Naive thymus-derived CD4-positive, alpha-beta T cell (primary cell): Measurements from ENCODE around the gene CIDEB. TPM values are rescaled to one million over a fixed set of nuclear protein-coding genes. Genes with fewer than 3 reads are reported as not detected.
"Not testable (repeated sequence)": the region's sequence is repeated elsewhere in the genome, so short reads cannot be mapped to it uniquely, and the experiment has no call there.

ENCODE experiments used
- ATAC-seq: fragments of 150-1000 bp; cut with Tn5 transposase; 2 replicates; pipeline ENCODE4 v1.10.0; 2021; ENCODE audit warnings: mild to moderate bottlenecking, moderate library complexity
- CTCF ChIA-PET: fragments of 350-600 bp; sonication (Branson Sonifier 250); formaldehyde crosslinking; loops from one replicate; lab custom pipeline; 2021; ENCODE audit warnings: antibody characterized with exemption; lab: Charles Lee
- POLR2A ChIA-PET: fragments of 350-600 bp; sonication (Branson Sonifier 250); formaldehyde crosslinking; loops from one replicate; lab custom pipeline; 2021; ENCODE audit warnings: antibody characterized with exemption, inconsistent platforms; lab: Charles Lee
- DNase-seq, 9 donors: peaks; one replicate each; pipeline versions ENCODE4 v3.0.0 to v3.0.0-alpha.2; 2020 to 2022; ENCODE audit warnings: mixed read lengths in 1 of 9
- H3K27ac ChIP-seq: one replicate; pipeline ENCODE4 v1.7.0; 2013; ENCODE audit warnings: mild to moderate bottlenecking, low read depth, low read length, moderate library complexity
- H3K27me3 ChIP-seq, 2 donors: one replicate each; pipeline ENCODE4 v1.7.0; 2013; ENCODE audit warnings: low read length in 2 of 2, mild to moderate bottlenecking in 2 of 2, moderate library complexity in 2 of 2; ENCODE audit not compliant: control insufficient read depth in 2 of 2, insufficient read depth in 2 of 2
- H3K36me3 ChIP-seq, 3 experiments: 1 replicate in 2 of 3; 2 replicates in 1 of 3; pipeline ENCODE4 v1.7.0; 2013; ENCODE audit warnings: low read length in 3 of 3, mild to moderate bottlenecking in 3 of 3, moderate library complexity in 1 of 3; ENCODE audit not compliant: insufficient read depth in 3 of 3, control insufficient read depth in 2 of 3
- H3K4me1 ChIP-seq, 2 donors: one replicate each; pipeline ENCODE4 v1.7.0; 2013; ENCODE audit warnings: low read length in 2 of 2, mild to moderate bottlenecking in 2 of 2, moderate library complexity in 1 of 2; ENCODE audit not compliant: control insufficient read depth in 2 of 2, insufficient read depth in 2 of 2
- H3K4me3 ChIP-seq: 2 replicates; pipeline ENCODE4 v1.7.0; 2013; ENCODE audit warnings: mild to moderate bottlenecking, low read length
- H3K9me3 ChIP-seq, 3 experiments: 1 replicate in 2 of 3; 2 replicates in 1 of 3; pipeline ENCODE4 v1.7.0; 2013; ENCODE audit warnings: low read length in 3 of 3; ENCODE audit not compliant: control insufficient read depth in 2 of 3
- H3K27ac Mint-ChIP-seq, 9 donors: one replicate each; pipeline ENCODE4 v1.8.0; 2020 to 2022; ENCODE audit warnings: mixed read lengths in 9 of 9, mild to moderate bottlenecking in 8 of 9, moderate library complexity in 5 of 9, inconsistent platforms in 2 of 9
- H3K27me3 Mint-ChIP-seq, 5 donors: one replicate each; pipeline ENCODE4 v1.8.0; 2021 to 2022; ENCODE audit warnings: mixed read lengths in 5 of 5, mild to moderate bottlenecking in 1 of 5
- H3K36me3 Mint-ChIP-seq, 5 donors: one replicate each; pipeline ENCODE4 v1.8.0; 2020 to 2022; ENCODE audit warnings: mixed read lengths in 5 of 5, mild to moderate bottlenecking in 3 of 5, inconsistent platforms in 1 of 5
- H3K4me1 Mint-ChIP-seq, 7 donors: one replicate each; pipeline ENCODE4 v1.8.0; 2020 to 2022; ENCODE audit warnings: mixed read lengths in 7 of 7, mild to moderate bottlenecking in 3 of 7, inconsistent platforms in 1 of 7
- H3K4me3 Mint-ChIP-seq, 10 donors: one replicate each; pipeline ENCODE4 v1.8.0; 2020 to 2022; ENCODE audit warnings: mild to moderate bottlenecking in 10 of 10, mixed read lengths in 10 of 10, moderate library complexity in 6 of 10, inconsistent platforms in 2 of 10
- H3K9me3 Mint-ChIP-seq, 11 donors: one replicate each; pipeline ENCODE4 v1.8.0; 2020 to 2022; ENCODE audit warnings: mixed read lengths in 11 of 11, mild to moderate bottlenecking in 4 of 11, inconsistent platforms in 1 of 11, moderate library complexity in 1 of 11
- intact Hi-C, 2 donors: fragments of 100-400 bp; cut with micrococcal nuclease; formaldehyde crosslinking; loops; one replicate each; pipeline ENCODE4 v1.15.1; 2023
- polyA plus RNA-seq, 2 donors: library from polyadenylated mRNA; unstranded; fragments of 300-500 nt; fragmentation: Illumina TruSeq; gene quantifications; one replicate each; pipeline ENCODE4 v1.2.3, GENCODE V29; 2021
- total RNA-seq, 6 experiments: library from RNA in 5 of 6; stranded (reverse) in 5 of 6; gene quantifications; 1 replicate in 5 of 6; 2 replicates in 1 of 6; pipeline ENCODE4 v1.2.3 and lab custom pipeline; 2021 to 2026

The CIDEB gene
- total and polyA plus RNA-seq, 7 experiments from 2014 or later: 16.4 to 31.5 (median 19.3) TPM

DNA sequence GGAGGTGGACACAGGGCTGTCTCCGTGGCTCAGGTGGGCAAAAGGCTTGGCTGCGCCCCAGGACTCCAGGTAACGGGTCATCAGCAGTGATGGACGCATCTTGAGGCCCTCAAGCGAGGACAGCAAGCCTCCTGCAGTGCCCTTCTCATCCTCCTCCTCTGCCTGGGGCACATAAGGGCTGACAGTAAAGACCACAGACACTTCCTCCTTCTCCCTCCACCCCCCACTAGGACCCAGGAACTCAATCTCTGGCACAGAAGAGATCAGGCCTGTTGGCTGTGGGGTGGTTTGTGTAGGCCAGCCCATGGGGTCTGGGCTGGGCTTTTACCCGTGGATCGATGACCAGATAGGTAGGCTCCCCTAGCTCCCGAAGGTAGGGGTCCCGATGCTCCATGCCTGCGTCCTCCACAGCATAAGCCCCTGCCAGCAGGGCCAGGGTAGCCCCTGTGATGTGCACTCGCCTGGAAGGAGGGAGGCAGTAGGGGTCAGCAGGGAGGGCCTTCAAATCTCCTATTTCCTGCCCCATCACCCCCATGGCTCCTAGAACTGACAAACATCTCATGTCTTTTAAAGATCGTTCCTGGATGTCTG, 21.4 kb upstream of the CIDEB start:
- H3K9me3 ChIP-seq: no peaks in the 10 kb centered on the region
- peaks cover 19 to 59% (median 38%) of the 10 kb centered on the region in 7 donors for H3K4me1 Mint-ChIP-seq
- H3K4me3 ChIP-seq: no peak overlapping the region
- H3K27me3 Mint-ChIP-seq: peaks cover 3 to 30% (median 9%) of the 10 kb centered on the region in 5 donors
- CTCF ChIA-PET: interaction anchor here (0.7 to 15.8 kb wide), 4 partner anchors 10 to 105 kb away, joined by 3 to 317 read pairs (median 5); partner anchors contain the start of genes CBLN3, KHNYN, LTB4R and RIPK3
- no peak overlapping the region for H3K4me3 Mint-ChIP-seq
- H3K36me3 Mint-ChIP-seq: peaks cover 0 to 5% (median 0%) of the 10 kb centered on the region in 5 donors
- peaks cover 0 to 5% (median 0%) of the 10 kb centered on the region in 11 donors for H3K9me3 Mint-ChIP-seq
- intact Hi-C loops: no loop called here
- H3K27ac ChIP-seq: no peak overlapping the region
- DNase-seq (no peak), ATAC-seq (no peak)
- H3K27ac Mint-ChIP-seq: peak overlapping the region in 2 of 9 donors; percentile 39 to 50
- H3K36me3 ChIP-seq: no peaks in the 10 kb centered on the region
- H3K27me3 ChIP-seq: peaks cover 5 to 7% of the 10 kb centered on the region in 2 donors
- H3K4me1 ChIP-seq: peaks cover 34 to 58% of the 10 kb centered on the region in 2 donors
- POLR2A ChIA-PET: interaction anchor here (0.7 to 16.5 kb wide), 3 partner anchors 14 to 113 kb away, joined by 3 to 293 read pairs (median 3); partner anchors contain the start of genes CBLN3 and KHNYN

DNA sequence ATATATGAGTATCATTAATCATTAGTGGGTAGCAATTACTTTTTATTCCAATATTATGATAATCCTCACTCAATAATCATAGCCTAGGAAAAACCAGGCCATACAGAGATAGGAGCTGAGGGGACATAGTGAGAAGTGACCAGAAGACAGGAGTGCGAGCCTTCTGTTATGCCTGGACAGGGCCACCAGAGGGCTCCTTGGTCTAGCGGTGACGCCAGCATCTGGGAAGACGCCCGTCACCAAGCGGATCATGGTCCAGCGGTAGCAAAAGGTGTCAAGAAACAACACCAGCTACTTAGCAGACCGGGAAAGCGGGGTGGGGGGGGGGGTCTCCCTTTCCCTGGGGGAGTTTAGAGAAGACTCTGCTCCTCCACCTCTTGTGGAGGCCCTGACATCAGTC, 20.1 kb upstream of the CIDEB start:
- not testable (repeated sequence) for H3K27ac ChIP-seq, H3K9me3 Mint-ChIP-seq, H3K27me3 ChIP-seq, ATAC-seq, H3K36me3 Mint-ChIP-seq, H3K4me3 Mint-ChIP-seq, H3K9me3 ChIP-seq, H3K4me3 ChIP-seq, DNase-seq, H3K27ac Mint-ChIP-seq, H3K36me3 ChIP-seq
- intact Hi-C loops: loop anchor here in 1 of 2 donors (1.0 kb wide), 1 partner anchor 103 kb away; no protein-coding TSS in a partner anchor
- CTCF ChIA-PET: interaction anchor here (0.7 to 15.8 kb wide), 2 partner anchors 10 to 106 kb away, joined by 3 to 317 read pairs; partner anchors contain the start of genes CBLN3 and KHNYN
- Mint-ChIP-seq H3K4me1 (peaks cover 18 to 50% (median 27%) of the 10 kb centered on the region in 7 donors), H3K27me3 (peaks cover 3 to 22% (median 10%) of the 10 kb centered on the region in 5 donors)
- POLR2A ChIA-PET: interaction anchor here (1.4 to 16.5 kb wide), 2 partner anchors 103 to 114 kb away, joined by 3 to 293 read pairs; partner anchors contain the start of genes CBLN3, KHNYN and SDR39U1
- H3K4me1 ChIP-seq: peaks cover 24 to 45% of the 10 kb centered on the region in 2 donors

DNA sequence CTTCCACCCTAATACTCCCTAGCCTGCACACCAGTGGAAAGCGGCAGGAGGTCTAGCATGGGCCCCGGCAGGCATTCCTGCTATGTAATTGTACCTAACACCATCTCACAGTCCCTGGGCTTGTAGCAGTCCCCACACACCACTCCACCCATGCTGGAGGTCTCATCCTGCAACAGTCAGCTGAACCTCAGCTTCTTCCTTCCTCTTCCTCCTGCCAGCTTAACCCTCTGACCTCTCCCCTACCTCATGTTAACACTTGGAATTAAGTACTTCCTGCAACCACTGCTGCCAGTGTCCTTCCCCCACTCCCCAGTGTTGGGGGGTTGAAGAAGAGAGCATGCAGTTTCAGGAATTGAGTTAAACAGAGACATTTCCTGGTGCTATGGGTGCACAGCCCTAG, 19.5 kb upstream of the CIDEB start:
- Mint-ChIP-seq H3K9me3 (peaks cover 0 to 4% (median 0%) of the 10 kb centered on the region in 11 donors), H3K27me3 (peaks cover 1 to 20% (median 11%) of the 10 kb centered on the region in 5 donors), H3K27ac (peak overlapping the region in 4 of 9 donors; percentile 34 to 78 (median 70)), H3K4me3 (peak overlapping the region in 1 of 10 donors; percentile 11), H3K36me3 (peaks cover 0 to 4% (median 0%) of the 10 kb centered on the region in 5 donors), H3K4me1 (peaks cover 15 to 46% (median 21%) of the 10 kb centered on the region in 7 donors)
- H3K36me3 ChIP-seq: no peaks in the 10 kb centered on the region
- DNase-seq: no peak
- intact Hi-C loops: no loop called here
- ChIA-PET POLR2A (interaction anchor here (0.8 to 16.5 kb wide), 3 partner anchors 11 to 115 kb away, joined by 3 to 293 read pairs (median 3); partner anchors contain the start of genes CBLN3, KHNYN and SDR39U1), CTCF (interaction anchor here (1.0 to 15.8 kb wide), 2 partner anchors 20 to 107 kb away, joined by 3 to 317 read pairs; partner anchors contain the start of genes CBLN3, CIDEB and KHNYN)
- H3K4me1 ChIP-seq: peaks cover 18 to 39% of the 10 kb centered on the region in 2 donors
- no peaks in the 10 kb centered on the region for H3K27me3 ChIP-seq
- no peaks in the 10 kb centered on the region for H3K9me3 ChIP-seq
- H3K27ac ChIP-seq: no peak overlapping the region
- no peak overlapping the region for H3K4me3 ChIP-seq
- no peak for ATAC-seq

DNA sequence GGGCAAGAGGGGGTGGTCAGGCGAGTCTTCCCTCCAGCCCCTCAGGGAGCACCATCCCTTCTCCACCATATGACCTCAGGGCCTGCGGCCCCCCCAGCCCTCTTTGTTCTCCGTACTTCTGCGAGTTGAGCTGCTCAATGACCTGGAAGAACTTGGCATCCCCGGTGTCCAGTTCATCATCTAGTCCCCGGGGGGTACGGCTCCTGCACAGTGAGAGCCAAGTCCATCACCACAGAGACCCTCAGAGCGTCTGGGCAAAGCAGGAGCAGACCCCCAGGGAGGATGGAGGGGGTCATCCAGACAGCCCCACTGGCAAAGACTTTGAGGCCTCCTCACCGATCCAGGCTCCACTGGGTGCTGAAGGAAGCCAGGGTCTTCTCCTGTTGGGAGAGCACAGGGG, 18.2 kb upstream of the CIDEB start:
- Histone ChIP-seq H3K9me3 (no peaks in the 10 kb centered on the region), H3K27ac (no peak overlapping the region), H3K36me3 (no peaks in the 10 kb centered on the region), H3K4me3 (no peak overlapping the region), H3K4me1 (peaks cover 6 to 26% of the 10 kb centered on the region in 2 donors), H3K27me3 (no peaks in the 10 kb centered on the region)
- no peak for ATAC-seq
- Mint-ChIP-seq H3K4me3 (no peak overlapping the region), H3K27me3 (peaks cover 0 to 15% (median 8%) of the 10 kb centered on the region in 5 donors), H3K36me3 (no peaks in the 10 kb centered on the region), H3K9me3 (no peaks in the 10 kb centered on the region), H3K27ac (no peak overlapping the region), H3K4me1 (peaks cover 7 to 39% (median 14%) of the 10 kb centered on the region in 7 donors)
- DNase-seq: no peak
- ChIA-PET POLR2A (no interaction called here), CTCF (no interaction called here)
- intact Hi-C loops: no loop called here

DNA sequence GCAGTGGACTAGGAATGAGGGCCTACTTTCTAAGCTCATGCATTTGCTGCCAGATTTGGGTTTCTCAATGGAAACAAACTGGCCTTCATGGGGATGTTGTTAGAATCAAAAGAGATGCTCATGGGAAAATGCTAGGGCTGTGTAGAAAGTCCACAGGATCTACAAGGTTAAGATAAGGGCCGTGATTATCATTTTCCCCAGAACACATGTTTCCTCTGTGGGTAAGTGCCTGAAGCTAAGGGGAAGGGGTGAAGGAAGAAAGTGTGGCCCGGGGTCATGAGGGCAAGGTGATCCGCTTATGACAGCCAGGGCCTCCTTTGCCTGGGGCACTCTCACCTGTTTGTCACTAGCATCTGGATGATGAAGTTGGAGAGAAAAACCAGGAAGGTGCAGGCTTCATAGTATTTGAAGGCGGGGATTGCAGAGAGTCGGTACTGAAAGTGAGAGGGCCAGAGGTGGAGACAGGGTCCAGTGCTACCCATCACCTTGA, 17.3 kb upstream of the CIDEB start:
- Mint-ChIP-seq H3K4me3 (no peak overlapping the region), H3K4me1 (peaks cover 7 to 32% (median 14%) of the 10 kb centered on the region in 7 donors), H3K27ac (peak overlapping the region in 1 of 9 donors; percentile 65), H3K36me3 (no peaks in the 10 kb centered on the region), H3K9me3 (no peaks in the 10 kb centered on the region), H3K27me3 (peaks cover 0 to 10% (median 4%) of the 10 kb centered on the region in 5 donors)
- Histone ChIP-seq H3K27me3 (no peaks in the 10 kb centered on the region), H3K9me3 (no peaks in the 10 kb centered on the region), H3K4me3 (no peak overlapping the region), H3K36me3 (no peaks in the 10 kb centered on the region), H3K4me1 (peaks cover 6 to 23% of the 10 kb centered on the region in 2 donors), H3K27ac (no peak overlapping the region)
- ATAC-seq (no peak), DNase-seq (no peak)
- ChIA-PET POLR2A (interaction anchor here (0.5 to 0.8 kb wide), 3 partner anchors 22 to 1501 kb away, joined by 3 to 7 read pairs (median 4); no protein-coding TSS in a partner anchor), CTCF (interaction anchor here (1.5 kb wide), 1 partner anchor 108 kb away, joined by 3 read pairs; no protein-coding TSS in a partner anchor)
- intact Hi-C loops: no loop called here

DNA sequence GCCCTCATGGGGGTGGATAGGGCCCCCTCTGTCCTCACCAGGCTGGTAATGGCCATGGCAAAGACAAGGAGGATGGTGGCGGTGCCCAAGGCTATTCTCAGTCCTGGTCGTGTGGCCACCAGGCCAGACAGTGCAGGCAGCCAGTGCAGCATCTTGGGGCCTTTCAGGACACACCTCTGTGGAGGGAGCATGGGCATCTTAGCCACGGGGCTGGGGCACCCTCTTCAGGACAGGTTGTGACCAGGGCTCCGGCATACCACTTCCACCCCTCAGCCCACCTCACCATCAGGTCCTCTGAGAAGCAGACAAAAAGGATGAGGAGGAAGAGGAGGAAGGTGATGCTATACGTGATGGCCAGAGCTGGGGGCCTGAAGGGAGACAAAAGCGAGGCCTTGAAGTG, 16.2 kb upstream of the CIDEB start:
- no peaks in the 10 kb centered on the region for H3K9me3 ChIP-seq
- no peak overlapping the region for H3K4me3 ChIP-seq
- ChIA-PET POLR2A (interaction anchor here (1.3 kb wide), 1 partner anchor 10 kb away, joined by 5 read pairs; no protein-coding TSS in a partner anchor), CTCF (interaction anchor here (1.3 to 1.9 kb wide), 3 partner anchors 10 to 109 kb away, joined by 3 to 8 read pairs (median 3); partner anchors contain the start of gene CIDEB)
- DNase-seq (no peak), ATAC-seq (no peak)
- no peaks in the 10 kb centered on the region for H3K36me3 ChIP-seq
- Mint-ChIP-seq H3K9me3 (no peaks in the 10 kb centered on the region), H3K4me1 (peaks cover 9 to 25% (median 14%) of the 10 kb centered on the region in 7 donors), H3K27me3 (peaks cover 0 to 13% (median 5%) of the 10 kb centered on the region in 5 donors), H3K36me3 (no peaks in the 10 kb centered on the region), H3K4me3 (no peak overlapping the region), H3K27ac (peak overlapping the region in 2 of 9 donors; percentile 8 to 65)
- H3K27ac ChIP-seq: no peak overlapping the region
- H3K4me1 ChIP-seq: peaks cover 6 to 13% of the 10 kb centered on the region in 2 donors
- H3K27me3 ChIP-seq: no peaks in the 10 kb centered on the region
- intact Hi-C loops: no loop called here
